PC-9 (cell line): ENCODE results near the gene VAPA. TPM values are rescaled to one million over a fixed set of nuclear protein-coding genes. Genes with fewer than 3 reads are reported as not detected.

Experiments used
- BruUV-seq: library from RNA; stranded (reverse); fragments of 400-500 nt; replicated peaks from 2 replicates; lab custom pipeline; 2021; lab: Mats Ljungman, UMichigan
- CTCF ChIA-PET: fragments of 300-600 bp; sonication (Branson Sonifier 250); formaldehyde crosslinking; loops from one replicate; lab custom pipeline; 2022; ENCODE audit warnings: antibody characterized with exemption; lab: Charles Lee
- POLR2A ChIA-PET: fragments of 300-600 bp; sonication (Branson Sonifier 250); formaldehyde crosslinking; loops from one replicate; lab custom pipeline; 2022; ENCODE audit warnings: antibody characterized with exemption; ENCODE audit not compliant: unreplicated experiment; lab: Charles Lee
- DNase-seq, 2 experiments: peaks; one replicate each; pipeline versions ENCODE4 v3.0.0 to v3.0.0-alpha.2; 2015 to 2022; ENCODE audit warnings: mixed read lengths in 1 of 2
- H2AFZ ChIP-seq: fragments of 200-600 bp; sonication (generic); 2 replicates; pipeline ENCODE4 v1.8.1; 2017; ENCODE audit warnings: antibody characterized with exemption
- H3F3A ChIP-seq: fragments of 200-600 bp; sonication (generic); 2 replicates; pipeline ENCODE4 v1.8.1; 2017; ENCODE audit warnings: antibody characterized with exemption, mild to moderate bottlenecking, low read depth; ENCODE audit not compliant: insufficient read depth
- H3K27ac ChIP-seq: fragments of 200-600 bp; sonication (generic); 2 replicates; pipeline ENCODE4 v1.6.1; 2016; ENCODE audit warnings: mixed run types
- H3K27me3 ChIP-seq: fragments of 200-600 bp; sonication (generic); 2 replicates; pipeline ENCODE4 v1.6.1; 2016; ENCODE audit warnings: low read depth, mixed run types; ENCODE audit not compliant: insufficient read depth
- H3K36me3 ChIP-seq: fragments of 200-600 bp; sonication (generic); 2 replicates; pipeline ENCODE4 v1.6.1; 2016; ENCODE audit warnings: low read depth, mixed run types
- H3K4me1 ChIP-seq: fragments of 200-600 bp; sonication (generic); replicated peaks from 2 replicates; pipeline ENCODE4 v1.6.1; 2016; ENCODE audit warnings: mixed run types; ENCODE audit not compliant: insufficient read depth
- H3K4me2 ChIP-seq: fragments of 200-600 bp; sonication (generic); 2 replicates; pipeline ENCODE4 v1.6.1; 2017; ENCODE audit warnings: mixed run types
- H3K4me3 ChIP-seq: fragments of 200-600 bp; sonication (generic); 2 replicates; pipeline ENCODE4 v1.6.1; 2016; ENCODE audit warnings: mixed run types
- H3K79me2 ChIP-seq: fragments of 200-600 bp; sonication (generic); 2 replicates; pipeline ENCODE4 v1.6.1; 2017; ENCODE audit warnings: low read depth, mixed run types
- H3K9me2 ChIP-seq: fragments of 200-600 bp; sonication (generic); 2 replicates; pipeline ENCODE4 v1.8.1; 2017; ENCODE audit warnings: mild to moderate bottlenecking; ENCODE audit not compliant: insufficient read depth
- H3K9me3 ChIP-seq: fragments of 200-600 bp; sonication (generic); 2 replicates; pipeline ENCODE4 v1.8.1; 2016; ENCODE audit warnings: low read depth; ENCODE audit not compliant: insufficient read depth
- H4K20me1 ChIP-seq: fragments of 200-600 bp; sonication (generic); 2 replicates; pipeline ENCODE4 v1.8.1; 2017; ENCODE audit not compliant: insufficient read depth
- EZH2 ChIP-seq: fragments of 200-600 bp; sonication (generic); IDR thresholded peaks from 2 replicates; pipeline ENCODE4 v1.8.0; 2017; ENCODE audit warnings: antibody characterized with exemption, low read depth
- intact Hi-C: fragments of 100-400 bp; cut with micrococcal nuclease; formaldehyde crosslinking; loops from one replicate; pipeline ENCODE4 v1.10.0; 2022; ENCODE audit not compliant: unreplicated experiment
- total RNA-seq: library from RNA; stranded (reverse); gene quantifications from 2 replicates; pipeline ENCODE4 v1.2.3, GENCODE V29; 2021
- TF ChIP-seq, protein P1 (sequence below): fragments of 200-600 bp; sonication (generic); conservative IDR thresholded peaks from 2 replicates; pipeline ENCODE4 v1.6.1; 2017; ENCODE audit warnings: mixed run types, antibody characterized with exemption, mild to moderate bottlenecking, moderate library complexity

Gene VAPA
- total RNA-seq, 1 experiment from 2014 or later, result 340 TPM

DNA sequence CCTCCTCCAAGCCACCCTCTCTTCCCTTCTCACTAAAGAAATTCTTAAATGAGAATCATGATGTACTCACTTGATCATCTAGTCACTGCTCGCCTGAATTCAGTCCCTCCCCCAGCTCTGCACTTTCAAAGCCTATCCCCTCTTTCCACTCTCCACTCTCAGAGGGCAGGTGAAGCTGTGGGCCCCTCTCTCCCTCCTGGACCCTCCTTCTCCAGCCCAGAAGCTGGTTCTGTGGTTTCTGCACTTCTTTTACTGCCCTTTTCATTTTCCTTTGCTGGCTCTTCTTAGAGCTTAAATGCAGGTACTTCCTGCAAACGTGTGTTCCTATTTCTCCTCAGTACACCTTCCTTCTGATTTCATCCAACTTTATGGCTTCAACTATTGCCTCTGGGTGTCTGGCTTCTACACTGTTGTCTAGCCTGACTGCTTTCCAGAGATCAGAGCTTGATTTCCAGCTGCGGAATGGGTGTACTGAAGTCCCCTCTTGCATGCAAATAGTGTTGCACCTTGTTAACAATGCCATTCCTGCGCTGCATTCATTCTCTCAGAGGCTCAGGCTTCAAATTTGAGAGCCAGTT is 43.3 kb upstream of the VAPA start:
- Histone ChIP-seq H3K9me3 (peaks cover 8% of the 10 kb centered on the region), H3K9me2 (no peaks in the 10 kb centered on the region), H3K27ac (peak overlapping the region; percentile 93), H3K4me1 (peaks cover 53% of the 10 kb centered on the region), H3K36me3 (no peaks in the 10 kb centered on the region), H3K79me2 (no peaks in the 10 kb centered on the region), H3K27me3 (no peaks in the 10 kb centered on the region), H3K4me3 (no peak overlapping the region; the same call in 1 of the 2 replicates), H2AFZ (peak overlapping the region; percentile 61), H4K20me1 (no peaks in the 10 kb centered on the region), H3K4me2 (peak overlapping the region; percentile 56), H3F3A (peaks cover 52% of the 10 kb centered on the region)
- TF ChIP-seq, protein P1, sequence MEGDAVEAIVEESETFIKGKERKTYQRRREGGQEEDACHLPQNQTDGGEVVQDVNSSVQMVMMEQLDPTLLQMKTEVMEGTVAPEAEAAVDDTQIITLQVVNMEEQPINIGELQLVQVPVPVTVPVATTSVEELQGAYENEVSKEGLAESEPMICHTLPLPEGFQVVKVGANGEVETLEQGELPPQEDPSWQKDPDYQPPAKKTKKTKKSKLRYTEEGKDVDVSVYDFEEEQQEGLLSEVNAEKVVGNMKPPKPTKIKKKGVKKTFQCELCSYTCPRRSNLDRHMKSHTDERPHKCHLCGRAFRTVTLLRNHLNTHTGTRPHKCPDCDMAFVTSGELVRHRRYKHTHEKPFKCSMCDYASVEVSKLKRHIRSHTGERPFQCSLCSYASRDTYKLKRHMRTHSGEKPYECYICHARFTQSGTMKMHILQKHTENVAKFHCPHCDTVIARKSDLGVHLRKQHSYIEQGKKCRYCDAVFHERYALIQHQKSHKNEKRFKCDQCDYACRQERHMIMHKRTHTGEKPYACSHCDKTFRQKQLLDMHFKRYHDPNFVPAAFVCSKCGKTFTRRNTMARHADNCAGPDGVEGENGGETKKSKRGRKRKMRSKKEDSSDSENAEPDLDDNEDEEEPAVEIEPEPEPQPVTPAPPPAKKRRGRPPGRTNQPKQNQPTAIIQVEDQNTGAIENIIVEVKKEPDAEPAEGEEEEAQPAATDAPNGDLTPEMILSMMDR, result no peak
- TF ChIP-seq EZH2, result no peak
- ChIA-PET CTCF (interaction anchor here (1.0 to 1.1 kb wide), 2 partner anchors 17 to 96 kb away, joined by 3 to 4 read pairs; no protein-coding TSS in a partner anchor), POLR2A (no interaction called here)
- intact Hi-C loops, result no loop called here
- BruUV-seq, result no TSS peak
- no peak for DNase-seq

DNA sequence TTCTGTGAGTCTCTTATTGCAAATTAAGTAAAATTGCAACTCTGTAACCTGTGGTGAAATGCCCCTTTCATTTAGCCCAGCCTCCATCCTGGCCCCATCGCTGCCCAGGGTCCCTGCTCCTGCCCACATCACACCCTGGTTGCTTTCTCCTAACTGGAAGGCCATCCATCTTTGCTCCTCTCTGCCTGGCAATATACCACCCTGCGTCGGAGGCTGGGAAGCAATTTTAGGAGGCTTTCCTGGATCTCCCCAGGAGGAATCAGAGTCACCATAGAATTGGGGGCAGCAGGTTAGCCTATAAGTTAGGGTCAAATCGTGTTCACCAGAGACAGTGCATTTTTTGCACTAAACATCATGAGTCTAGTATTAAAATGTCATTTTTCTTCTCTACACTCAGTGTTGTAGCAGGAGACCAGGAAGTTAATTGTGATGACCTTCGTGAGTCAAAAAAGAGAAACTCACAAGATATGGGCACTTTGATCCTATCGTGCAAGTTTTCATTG is 42.5 kb upstream of the VAPA start:
- Histone ChIP-seq H3K27me3 (no peaks in the 10 kb centered on the region), H3K9me2 (no peaks in the 10 kb centered on the region), H3K36me3 (no peaks in the 10 kb centered on the region), H3F3A (peaks cover 54% of the 10 kb centered on the region), H3K4me3 (no peak overlapping the region), H3K4me1 (peaks cover 60% of the 10 kb centered on the region), H3K4me2 (no peak overlapping the region), H2AFZ (no peak overlapping the region), H3K27ac (no peak overlapping the region), H3K79me2 (no peaks in the 10 kb centered on the region), H4K20me1 (no peaks in the 10 kb centered on the region), H3K9me3 (no peaks in the 10 kb centered on the region; the same call in 1 of the 2 replicates)
- ChIA-PET CTCF (interaction anchor here (1.0 kb wide), 1 partner anchor 18 kb away, joined by 3 read pairs; no protein-coding TSS in a partner anchor), POLR2A (no interaction called here)
- TF ChIP-seq, protein P1, result no peak
- TF ChIP-seq EZH2, result no peak
- DNase-seq, result no peak
- no TSS peak for BruUV-seq
- intact Hi-C loops, result no loop called here

DNA sequence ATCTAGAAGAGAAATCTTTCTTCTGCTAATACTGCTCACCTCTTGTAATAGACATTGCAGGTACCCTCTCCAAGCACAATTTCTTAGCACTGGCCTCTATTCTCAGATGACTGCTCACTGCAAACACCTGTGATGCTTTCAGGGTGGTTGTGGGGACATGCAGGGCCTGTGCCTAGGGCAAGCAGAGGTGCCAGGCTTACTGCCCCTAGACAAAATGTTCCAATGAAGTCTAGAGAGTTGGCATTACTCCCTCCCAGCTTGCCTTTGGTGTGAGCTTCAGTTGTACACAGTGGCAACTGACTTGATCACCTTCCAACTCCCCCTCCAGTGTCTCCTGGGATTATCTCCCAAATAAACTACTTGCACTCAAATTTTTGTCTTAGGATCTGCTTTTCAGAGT is 41.0 kb upstream of the VAPA start:
- ChIA-PET CTCF (no interaction called here), POLR2A (no interaction called here)
- Histone ChIP-seq H3K9me2 (no peaks in the 10 kb centered on the region), H3K27me3 (no peaks in the 10 kb centered on the region), H3K4me3 (no peak overlapping the region), H3K4me2 (no peak overlapping the region), H2AFZ (no peak overlapping the region), H3K36me3 (no peaks in the 10 kb centered on the region), H3K27ac (no peak overlapping the region), H3K79me2 (no peaks in the 10 kb centered on the region), H3K9me3 (no peaks in the 10 kb centered on the region), H3K4me1 (peaks cover 59% of the 10 kb centered on the region), H3F3A (peaks cover 53% of the 10 kb centered on the region), H4K20me1 (no peaks in the 10 kb centered on the region)
- DNase-seq, result no peak
- intact Hi-C loops, result no loop called here
- TF ChIP-seq, protein P1, result no peak
- BruUV-seq, result no TSS peak
